ENCODE measurements around the gene PCDHA10.
"Not testable (repeated sequence)": the region's sequence is repeated elsewhere in the genome, so short reads cannot be mapped to it uniquely, and the experiment has no call there.

The PCDHA10 gene, protein sequence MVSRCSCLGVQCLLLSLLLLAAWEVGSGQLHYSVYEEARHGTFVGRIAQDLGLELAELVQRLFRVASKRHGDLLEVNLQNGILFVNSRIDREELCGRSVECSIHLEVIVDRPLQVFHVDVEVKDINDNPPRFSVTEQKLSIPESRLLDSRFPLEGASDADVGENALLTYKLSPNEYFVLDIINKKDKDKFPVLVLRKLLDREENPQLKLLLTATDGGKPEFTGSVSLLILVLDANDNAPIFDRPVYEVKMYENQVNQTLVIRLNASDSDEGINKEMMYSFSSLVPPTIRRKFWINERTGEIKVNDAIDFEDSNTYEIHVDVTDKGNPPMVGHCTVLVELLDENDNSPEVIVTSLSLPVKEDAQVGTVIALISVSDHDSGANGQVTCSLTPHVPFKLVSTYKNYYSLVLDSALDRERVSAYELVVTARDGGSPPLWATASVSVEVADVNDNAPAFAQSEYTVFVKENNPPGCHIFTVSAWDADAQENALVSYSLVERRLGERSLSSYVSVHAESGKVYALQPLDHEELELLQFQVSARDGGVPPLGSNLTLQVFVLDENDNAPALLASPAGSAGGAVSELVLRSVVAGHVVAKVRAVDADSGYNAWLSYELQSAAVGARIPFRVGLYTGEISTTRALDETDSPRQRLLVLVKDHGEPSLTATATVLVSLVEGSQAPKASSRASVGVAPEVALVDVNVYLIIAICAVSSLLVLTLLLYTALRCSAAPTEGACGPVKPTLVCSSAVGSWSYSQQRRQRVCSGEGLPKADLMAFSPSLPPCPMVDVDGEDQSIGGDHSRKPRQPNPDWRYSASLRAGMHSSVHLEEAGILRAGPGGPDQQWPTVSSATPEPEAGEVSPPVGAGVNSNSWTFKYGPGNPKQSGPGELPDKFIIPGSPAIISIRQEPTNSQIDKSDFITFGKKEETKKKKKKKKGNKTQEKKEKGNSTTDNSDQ

DNA sequence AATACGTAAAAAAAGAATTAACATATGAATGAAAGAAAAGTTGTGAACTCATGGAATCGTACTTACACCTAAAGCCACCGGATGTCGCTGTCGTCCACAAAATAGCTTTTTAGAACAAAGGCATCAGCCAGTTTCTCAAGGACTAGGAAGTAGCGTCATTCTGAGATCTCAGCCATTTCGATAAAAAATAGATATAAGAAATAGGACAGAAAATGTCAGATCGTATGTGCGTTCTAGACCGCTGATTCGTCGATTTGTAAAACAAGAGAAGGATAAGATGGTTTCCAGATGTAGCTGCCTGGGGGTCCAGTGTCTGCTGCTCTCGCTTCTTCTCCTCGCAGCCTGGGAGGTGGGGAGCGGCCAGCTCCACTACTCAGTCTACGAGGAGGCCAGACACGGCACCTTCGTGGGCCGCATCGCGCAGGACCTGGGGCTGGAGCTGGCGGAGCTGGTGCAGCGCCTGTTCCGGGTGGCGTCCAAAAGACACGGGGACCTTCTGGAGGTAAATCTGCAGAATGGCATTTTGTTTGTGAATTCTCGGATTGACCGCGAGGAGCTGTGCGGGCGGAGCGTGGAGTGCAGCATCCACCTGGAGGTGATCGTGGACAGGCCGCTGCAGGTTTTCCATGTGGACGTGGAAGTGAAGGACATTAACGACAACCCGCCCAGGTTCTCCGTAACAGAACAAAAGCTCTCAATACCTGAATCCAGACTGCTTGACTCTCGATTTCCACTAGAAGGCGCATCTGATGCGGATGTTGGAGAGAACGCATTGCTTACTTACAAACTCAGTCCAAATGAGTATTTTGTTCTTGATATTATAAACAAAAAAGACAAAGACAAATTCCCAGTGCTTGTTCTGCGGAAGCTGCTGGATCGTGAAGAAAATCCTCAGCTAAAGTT lies at the start of gene PCDHA10:
PCDHA10 (plus strand) TSS at position 126 of the 903 bp plus-strand sequence; CDS start at position 278, 152 bp downstream.
- Mint-ChIP-seq H3K4me3 (peak within 1 kb of the TSS; percentile 80 to 86 (median 82)), H3K4me1 (no peaks in the 10 kb centered on the region), H3K9me3 (peaks cover 61% of the 10 kb centered on the region), H3K27ac (peak within 1 kb of the TSS; percentile 58 to 94 (median 63)), H3K27me3 (ENCODE audit: low read depth) (no peaks in the 10 kb centered on the region), H3K36me3 (ENCODE audit: low read depth) (peaks cover 85% of the 10 kb centered on the region)
- TF ChIP-seq, protein P1, sequence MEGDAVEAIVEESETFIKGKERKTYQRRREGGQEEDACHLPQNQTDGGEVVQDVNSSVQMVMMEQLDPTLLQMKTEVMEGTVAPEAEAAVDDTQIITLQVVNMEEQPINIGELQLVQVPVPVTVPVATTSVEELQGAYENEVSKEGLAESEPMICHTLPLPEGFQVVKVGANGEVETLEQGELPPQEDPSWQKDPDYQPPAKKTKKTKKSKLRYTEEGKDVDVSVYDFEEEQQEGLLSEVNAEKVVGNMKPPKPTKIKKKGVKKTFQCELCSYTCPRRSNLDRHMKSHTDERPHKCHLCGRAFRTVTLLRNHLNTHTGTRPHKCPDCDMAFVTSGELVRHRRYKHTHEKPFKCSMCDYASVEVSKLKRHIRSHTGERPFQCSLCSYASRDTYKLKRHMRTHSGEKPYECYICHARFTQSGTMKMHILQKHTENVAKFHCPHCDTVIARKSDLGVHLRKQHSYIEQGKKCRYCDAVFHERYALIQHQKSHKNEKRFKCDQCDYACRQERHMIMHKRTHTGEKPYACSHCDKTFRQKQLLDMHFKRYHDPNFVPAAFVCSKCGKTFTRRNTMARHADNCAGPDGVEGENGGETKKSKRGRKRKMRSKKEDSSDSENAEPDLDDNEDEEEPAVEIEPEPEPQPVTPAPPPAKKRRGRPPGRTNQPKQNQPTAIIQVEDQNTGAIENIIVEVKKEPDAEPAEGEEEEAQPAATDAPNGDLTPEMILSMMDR (IDR thresholded peaks at IDR 0.05; ENCODE audit: unreplicated experiment in 3 of 3) = peak in 2 of 3 experiments; percentile 15 to 35

DNA sequence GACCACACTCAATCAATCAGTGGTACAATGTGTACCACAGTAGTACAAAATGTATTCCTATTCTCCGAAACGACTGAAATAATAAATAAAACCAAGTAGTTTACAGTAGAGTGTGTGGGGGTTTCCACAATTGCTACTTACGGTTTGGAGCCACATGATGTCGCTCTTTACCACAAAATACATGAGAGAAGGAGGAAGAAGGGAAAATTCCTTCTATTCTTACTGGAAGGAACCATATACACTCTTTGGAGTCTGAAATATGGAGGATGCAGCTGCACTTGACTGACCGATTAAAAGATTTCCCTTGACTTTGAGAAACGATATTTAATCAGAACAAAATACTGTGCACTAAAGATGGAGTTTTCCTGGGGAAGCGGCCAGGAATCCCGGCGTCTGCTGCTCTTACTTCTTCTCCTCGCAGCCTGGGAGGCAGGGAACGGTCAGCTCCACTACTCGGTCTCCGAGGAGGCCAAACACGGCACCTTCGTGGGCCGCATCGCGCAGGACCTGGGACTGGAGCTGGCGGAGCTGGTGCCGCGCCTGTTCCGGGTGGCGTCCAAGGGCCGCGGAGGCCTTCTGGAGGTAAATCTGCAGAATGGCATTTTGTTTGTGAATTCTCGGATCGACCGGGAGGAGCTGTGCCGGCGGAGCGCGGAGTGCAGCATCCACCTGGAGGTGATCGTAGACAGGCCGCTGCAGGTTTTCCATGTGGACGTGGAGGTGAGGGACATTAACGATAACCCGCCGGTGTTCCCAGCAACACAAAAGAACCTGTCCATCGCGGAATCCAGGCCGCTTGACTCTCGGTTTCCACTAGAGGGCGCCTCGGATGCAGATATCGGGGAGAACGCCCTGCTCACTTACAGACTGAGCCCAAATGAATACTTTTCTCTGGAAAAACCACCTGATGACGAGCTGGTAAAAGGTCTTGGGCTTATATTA lies 48.6 kb upstream of the PCDHA10 start, which contains the start of gene PCDHA4:
PCDHA4 (plus strand) TSS at position 235 of the 942 bp plus-strand sequence.
- H3K9me3 Mint-ChIP-seq = peaks cover 53% of the 10 kb centered on the region
- no peaks in the 10 kb centered on the region for H3K27me3 Mint-ChIP-seq (ENCODE audit: low read depth)
- H3K27ac Mint-ChIP-seq = peak within 1 kb of the TSS; percentile 87 to 96 (median 90)
- peaks cover 78% of the 10 kb centered on the region for H3K36me3 Mint-ChIP-seq (ENCODE audit: low read depth)
- H3K4me1 Mint-ChIP-seq = peaks cover 11% of the 10 kb centered on the region
- TF ChIP-seq, protein P1 (IDR thresholded peaks at IDR 0.05; ENCODE audit: unreplicated experiment in 3 of 3) = peak; percentile 45 to 53 (median 52)
- H3K4me3 Mint-ChIP-seq = peak within 1 kb of the TSS; percentile 91 to 95 (median 95)

DNA sequence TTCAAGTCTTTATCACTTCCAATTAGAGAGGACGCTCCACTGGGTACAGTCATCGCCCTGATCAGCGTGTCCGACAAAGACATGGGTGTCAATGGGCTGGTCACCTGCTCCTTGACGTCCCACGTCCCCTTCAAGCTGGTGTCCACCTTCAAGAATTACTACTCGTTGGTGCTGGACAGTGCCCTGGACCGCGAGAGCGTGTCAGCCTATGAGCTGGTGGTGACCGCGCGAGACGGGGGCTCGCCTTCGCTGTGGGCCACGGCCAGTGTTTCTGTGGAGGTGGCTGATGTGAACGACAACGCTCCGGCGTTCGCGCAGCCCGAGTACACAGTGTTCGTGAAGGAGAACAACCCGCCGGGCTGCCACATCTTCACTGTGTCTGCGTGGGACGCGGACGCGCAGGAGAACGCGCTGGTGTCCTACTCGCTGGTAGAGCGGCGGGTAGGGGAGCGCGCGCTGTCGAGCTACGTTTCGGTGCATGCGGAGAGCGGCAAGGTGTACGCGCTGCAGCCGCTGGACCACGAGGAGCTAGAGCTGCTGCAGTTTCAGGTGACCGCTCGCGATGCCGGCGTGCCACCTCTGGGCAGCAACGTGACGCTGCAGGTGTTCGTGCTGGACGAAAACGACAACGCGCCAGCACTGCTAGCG lies 47.3 kb upstream of the PCDHA10 start:
- peaks cover 84% of the 10 kb centered on the region for H3K36me3 Mint-ChIP-seq (ENCODE audit: low read depth)
- H3K9me3 Mint-ChIP-seq = peaks cover 63% of the 10 kb centered on the region
- H3K4me1 Mint-ChIP-seq = peaks cover 11% of the 10 kb centered on the region
- peak overlapping the region; percentile 91 to 95 (median 95) for H3K4me3 Mint-ChIP-seq
- not testable (repeated sequence) for H3K27me3 Mint-ChIP-seq (ENCODE audit: low read depth); H3K27ac Mint-ChIP-seq

DNA sequence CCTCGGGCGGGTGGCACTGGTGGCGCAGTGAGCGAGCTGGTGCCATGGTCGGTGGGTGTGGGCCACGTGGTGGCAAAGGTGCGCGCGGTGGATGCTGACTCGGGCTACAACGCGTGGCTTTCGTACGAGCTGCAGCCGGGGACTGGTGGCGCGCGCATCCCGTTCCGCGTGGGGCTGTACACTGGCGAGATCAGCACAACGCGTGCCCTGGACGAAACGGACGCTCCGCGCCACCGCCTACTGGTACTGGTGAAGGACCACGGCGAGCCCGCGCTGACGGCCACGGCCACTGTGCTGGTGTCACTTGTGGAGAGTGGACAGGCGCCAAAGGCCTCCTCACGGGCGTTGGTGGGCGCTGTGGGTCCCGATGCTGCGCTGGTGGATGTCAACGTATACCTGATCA lies 46.8 kb upstream of the PCDHA10 start:
- no peaks in the 10 kb centered on the region for H3K27me3 Mint-ChIP-seq (ENCODE audit: low read depth)
- H3K4me3 Mint-ChIP-seq = no peak overlapping the region
- H3K4me1 Mint-ChIP-seq = peaks cover 11% of the 10 kb centered on the region
- peaks cover 59% of the 10 kb centered on the region for H3K9me3 Mint-ChIP-seq
- TF ChIP-seq, protein P1 (IDR thresholded peaks at IDR 0.05; ENCODE audit: unreplicated experiment in 3 of 3) = no peak
- H3K27ac Mint-ChIP-seq = no peak overlapping the region
- peaks cover 81% of the 10 kb centered on the region for H3K36me3 Mint-ChIP-seq (ENCODE audit: low read depth)
